NCI-H2081 (cell line): ENCODE results near the gene MRPS27.
"Not testable (repeated sequence)": the region's sequence is repeated elsewhere in the genome, so short reads cannot be mapped to it uniquely, and the experiment has no call there.

Experiments
- DNase-seq, 2 experiments: peaks; one replicate each; lab custom pipeline; 2025; lab: John Stamatoyannopoulos, UW

Gene MRPS27

GRCh38 chr5:72325566-72326305 is 5.7 kb upstream of the MRPS27 start:
- no peak for DNase-seq

- DNase-seq = no peak
Observed at GRCh38 chr5:72324189-72324825, 4.3 kb upstream of the MRPS27 start.

DNA sequence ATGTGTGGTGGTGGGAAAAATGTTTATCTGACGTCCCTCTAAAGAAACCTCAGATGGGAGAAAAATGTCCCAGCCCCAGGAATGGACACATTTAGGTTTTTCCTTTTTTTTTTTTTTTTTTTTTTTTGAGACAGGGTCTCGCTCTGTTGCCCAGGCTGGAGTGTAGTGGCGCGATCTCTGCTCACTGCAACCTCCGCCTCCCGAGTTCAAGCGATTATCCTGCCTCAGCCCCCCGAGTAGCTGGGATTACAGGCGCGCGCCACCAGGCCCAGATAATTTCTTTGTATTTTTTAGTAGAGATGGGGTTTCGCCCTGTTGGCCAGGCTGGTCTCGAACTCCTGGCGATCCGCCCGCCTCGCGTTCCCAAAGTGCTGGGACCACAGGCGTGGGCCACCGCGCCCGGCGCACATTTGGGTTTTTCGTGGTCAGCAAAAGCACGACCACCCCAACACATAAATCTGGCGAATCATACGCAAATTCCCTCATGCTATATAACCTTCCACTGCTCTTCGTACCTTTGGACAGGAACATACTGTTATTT is 535 bp downstream of the MRPS27 start:
- not testable (repeated sequence) for DNase-seq

DNA sequence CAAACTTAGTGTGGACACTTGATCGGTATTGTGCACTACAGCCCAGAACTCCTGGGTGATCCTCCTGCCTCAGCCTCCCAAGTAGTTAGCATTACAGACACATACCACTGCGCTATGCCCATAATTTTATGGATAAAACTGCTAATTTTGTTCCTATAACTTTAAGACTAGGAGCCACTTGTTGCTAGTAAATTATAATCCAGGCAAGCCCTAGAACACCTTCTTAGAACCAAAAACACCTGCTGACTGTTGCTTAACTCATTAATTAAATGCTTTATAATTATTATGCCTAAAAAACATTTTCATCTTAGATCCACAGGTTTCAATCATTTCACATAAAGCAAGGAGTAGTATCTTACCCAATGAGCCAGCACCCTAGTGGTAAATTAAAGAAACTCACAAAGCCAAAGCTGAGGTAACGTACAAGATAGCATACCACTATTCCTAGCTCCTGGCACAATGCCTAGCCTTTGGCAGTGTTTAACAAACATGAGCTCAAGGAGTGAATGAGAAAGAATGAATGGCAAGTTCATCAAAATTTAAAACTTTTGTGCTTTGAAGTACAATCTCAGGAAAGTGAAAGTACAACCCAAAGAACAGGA is 5.4 kb downstream of the MRPS27 start:
- DNase-seq = peak in 1 of 2 experiments; percentile 8

DNA sequence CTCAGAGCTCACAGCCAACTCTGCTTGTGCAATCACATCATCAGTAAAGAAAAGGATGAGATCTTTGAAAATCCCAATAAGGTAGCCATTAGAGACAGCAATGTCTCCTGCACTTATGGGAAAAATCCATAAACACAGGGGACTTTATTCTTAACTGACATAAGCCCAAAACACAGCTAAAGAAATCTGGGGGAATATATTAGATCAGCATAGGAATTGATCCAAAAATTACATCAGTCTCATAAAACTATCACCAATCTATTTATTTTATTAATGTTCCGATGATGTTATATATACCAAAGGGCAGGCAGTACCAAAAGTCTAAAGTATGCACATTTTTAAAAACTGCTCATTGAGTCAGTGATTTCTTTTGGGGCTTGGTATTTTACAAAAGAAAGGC is 6.9 kb downstream of the MRPS27 start:
- DNase-seq = no peak

DNA sequence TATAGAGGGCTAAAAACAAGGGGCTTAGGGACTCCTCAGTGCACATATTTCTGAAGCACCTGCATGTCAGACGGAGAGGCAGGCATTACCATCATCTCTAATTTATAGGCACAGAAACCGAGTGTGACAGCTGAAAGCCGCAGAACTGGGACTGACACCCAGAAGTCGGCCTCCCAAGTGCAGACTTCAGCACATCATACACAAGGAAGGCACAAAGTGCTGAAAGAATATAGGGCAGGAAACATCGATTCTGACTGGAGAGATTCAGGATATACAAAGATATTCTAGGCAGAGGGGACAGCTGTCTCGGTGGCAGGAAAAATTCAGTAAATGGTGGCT is 11.2 kb downstream of the MRPS27 start:
- no peak for DNase-seq

- DNase-seq = peak; percentile 93 to 96
Observed at GRCh38 chr5:72307968-72308852, 11.8 kb downstream of the MRPS27 start.

DNA sequence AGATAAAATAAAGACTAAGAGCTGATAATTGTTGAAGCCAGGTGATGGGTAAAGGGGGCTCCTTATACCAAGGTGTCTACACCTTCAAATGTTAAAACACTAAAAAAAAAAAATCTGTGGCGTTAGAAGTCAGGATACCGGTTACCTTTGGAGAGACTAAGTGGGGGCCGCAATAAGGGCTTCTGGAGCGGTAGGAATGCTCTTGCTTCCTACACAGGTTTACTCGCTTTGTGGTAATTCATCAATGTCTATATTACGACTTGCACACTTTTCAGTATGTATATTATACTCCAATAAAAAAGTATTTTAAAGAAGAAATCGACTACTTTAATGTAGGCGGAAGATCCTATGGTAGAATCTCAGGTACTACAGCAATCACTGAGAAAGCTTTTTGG is 12.5 kb downstream of the MRPS27 start:
- no peak for DNase-seq

DNA sequence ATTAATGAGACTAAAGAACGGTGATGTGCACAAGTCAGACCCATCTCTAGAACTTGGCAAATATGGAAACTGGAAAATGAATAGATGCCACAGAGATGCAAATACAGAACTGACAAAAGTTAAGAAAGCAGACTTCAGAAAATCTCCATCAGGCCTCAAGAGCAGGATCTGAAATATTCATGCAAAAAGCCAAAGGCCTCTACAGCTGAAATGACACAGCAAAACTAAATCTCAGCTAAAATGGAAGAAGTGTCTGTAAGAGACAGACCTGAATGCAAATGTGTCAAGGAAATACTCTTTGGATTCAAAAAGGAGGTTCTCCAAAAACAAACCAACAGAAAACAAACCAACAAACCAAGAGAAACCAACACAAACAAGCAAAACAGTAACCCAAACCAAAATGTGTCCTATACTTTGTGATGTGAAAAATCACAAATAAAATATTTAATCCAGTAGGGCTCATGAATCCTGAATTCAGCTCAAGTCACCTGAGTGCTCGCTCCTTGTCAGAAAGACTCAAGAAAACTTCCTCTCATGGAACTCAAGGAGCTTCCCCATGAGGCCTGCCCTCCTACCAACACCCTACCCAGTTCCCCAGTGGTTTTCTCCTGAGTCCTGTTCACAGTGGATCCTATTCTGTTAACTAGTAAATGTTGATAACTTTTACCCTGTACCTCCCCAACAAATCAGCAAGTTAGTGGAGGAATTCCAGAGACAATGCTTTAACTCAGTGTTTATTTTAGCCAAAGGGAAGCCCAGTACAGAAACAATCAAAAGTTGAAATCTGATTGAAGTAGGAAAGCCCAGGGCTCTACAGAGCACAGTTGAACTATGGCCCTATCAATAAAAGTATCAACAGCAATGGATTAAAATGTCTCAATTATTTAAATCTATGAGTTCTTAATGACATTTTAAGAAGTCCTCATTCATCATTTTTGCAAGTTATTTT is 14.6 kb downstream of the MRPS27 start:
- DNase-seq = no peak

GRCh38 chr5:72302171-72302570 is 17.9 kb downstream of the MRPS27 start:
- DNase-seq = no peak

- no peak for DNase-seq
Observed at GRCh38 chr5:72301557-72301956, 18.5 kb downstream of the MRPS27 start.

GRCh38 chr5:72300590-72301339 is 19.3 kb downstream of the MRPS27 start:
- no peak for DNase-seq

DNA sequence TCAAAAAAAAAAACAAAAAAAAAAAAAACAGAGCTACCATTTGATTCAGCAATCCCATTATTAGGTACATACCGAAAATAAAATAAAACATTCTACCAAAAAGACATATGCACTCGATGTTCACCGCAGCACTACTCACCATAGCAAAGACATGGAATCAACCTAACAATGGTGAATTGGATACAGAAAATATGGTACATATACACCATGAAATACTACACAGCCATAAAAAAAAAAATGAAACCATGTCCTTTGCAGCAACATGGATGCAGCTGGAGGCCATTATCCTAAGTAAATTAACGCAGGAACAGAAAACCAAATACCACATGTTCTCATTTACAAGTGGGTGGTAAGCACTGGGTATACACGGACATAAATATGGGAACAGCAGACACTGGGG is 21.3 kb downstream of the MRPS27 start:
- DNase-seq = no peak

GRCh38 chr5:72298136-72298535 is 21.9 kb downstream of the MRPS27 start:
- DNase-seq = not testable (repeated sequence)

- DNase-seq = no peak
Observed at GRCh38 chr5:72296256-72296655, 23.8 kb downstream of the MRPS27 start.

DNA sequence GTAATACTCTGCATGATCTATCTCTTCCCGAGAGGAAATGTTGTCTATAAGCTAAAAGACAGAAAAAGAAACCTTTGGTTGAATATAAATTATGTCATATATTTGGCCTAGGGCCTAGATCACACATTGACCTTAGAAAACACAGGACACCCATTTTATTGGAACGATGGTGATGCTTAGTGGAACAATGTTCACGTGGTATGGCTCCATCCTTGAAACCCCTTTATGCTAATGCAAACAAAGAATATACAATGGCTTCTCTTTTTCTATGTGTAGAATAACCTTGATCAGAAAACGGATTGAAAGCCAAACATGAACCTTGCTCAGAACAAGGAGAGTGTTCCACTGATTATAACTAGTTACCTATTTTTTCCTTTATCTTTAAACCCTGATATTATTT is 24.5 kb downstream of the MRPS27 start:
- DNase-seq = no peak

DNA sequence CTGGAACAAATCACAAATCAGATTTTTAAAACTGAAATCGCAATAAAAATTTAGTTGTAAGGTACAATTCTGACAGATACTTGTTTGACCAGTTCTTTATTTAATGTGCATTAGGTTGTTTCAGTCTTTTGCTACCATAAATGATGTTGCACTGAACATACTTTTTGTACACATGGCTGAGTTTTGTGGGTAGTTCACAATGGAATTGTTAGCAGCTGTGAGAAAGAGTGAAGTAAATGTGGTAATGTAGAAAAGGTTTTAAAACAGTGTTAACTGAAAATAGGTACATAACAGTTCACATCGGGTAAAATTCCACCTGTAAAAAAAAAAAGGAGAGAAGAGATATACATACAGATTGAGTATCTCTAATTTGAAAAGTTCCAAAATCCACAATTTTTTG is 25.6 kb downstream of the MRPS27 start:
- no peak for DNase-seq

DNA sequence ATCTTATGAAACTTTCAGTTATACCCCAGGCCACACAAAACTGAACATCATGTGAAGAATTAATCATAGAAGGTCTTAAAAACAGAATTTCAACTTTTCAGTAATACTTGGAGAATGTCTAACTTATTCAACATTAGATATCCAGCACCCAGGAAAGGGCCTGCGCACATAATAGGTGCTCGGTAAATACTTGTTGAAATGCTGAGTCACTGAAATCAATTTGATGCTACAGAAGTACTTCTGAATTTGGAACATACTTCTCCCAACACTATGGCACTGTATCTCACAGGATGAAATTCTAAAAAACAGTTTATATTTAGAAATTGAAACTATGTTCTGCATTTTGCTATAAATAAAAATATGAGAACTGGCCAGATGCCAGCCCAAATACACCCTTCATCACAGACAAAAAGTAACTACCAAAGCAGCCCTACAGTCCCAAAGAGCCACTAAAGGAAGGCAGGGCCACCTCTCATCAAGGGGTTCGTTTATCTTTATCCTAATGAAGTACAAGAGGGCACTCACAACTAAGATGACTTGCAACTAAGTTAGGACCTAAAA is 26.5 kb downstream of the MRPS27 start:
- no peak for DNase-seq

DNA sequence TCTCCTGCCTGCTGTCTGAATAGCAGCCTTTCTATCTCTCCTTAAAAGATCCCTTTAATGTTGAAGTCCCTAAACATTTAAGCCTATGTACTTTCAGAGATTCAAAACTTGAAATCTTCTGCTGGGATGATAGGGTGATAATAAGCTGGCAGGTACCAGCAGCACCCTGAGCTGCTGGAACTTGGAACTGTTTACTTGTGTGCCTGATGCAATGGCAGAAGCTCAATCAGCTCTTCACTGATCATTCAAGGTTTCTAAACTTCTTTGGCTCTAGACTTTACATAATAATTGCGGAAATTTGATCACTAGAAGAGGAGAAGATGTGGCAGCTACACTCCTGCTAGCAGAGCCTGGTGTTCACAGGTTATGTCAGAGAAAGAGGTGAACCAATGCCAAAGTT is 27.6 kb downstream of the MRPS27 start:
- DNase-seq = no peak

GRCh38 chr5:72291601-72292000 is 28.4 kb downstream of the MRPS27 start:
- no peak for DNase-seq
